CD4-positive, alpha-beta T cell treated with Interleukin-4 for 1 hour (primary cell): ENCODE measurements around the gene EMC10.
"Not testable (repeated sequence)": the region's sequence is repeated elsewhere in the genome, so short reads cannot be mapped to it uniquely, and the experiment has no call there.

ENCODE experiments used
- DNase-seq, 2 donors: peaks; one replicate each; pipeline ENCODE4 v3.0.0-alpha.2; 2020 to 2022

The EMC10 gene

GRCh38 chr19:50476224-50476906 lies at the start of gene EMC10, which contains the start of gene GARIN5A:
Gene EMC10, plus strand, starts transcription at chr19:50476507. Its CDS starts 38 bp downstream, at chr19:50476545.
Gene GARIN5A, minus strand, starts transcription at chr19:50476848. Its CDS starts 460 bp downstream, at chr19:50476388.
- DNase-seq = peak; percentile 97

GRCh38 chr19:50427318-50427925 lies 48.9 kb upstream of the EMC10 start:
- DNase-seq = no peak

DNA sequence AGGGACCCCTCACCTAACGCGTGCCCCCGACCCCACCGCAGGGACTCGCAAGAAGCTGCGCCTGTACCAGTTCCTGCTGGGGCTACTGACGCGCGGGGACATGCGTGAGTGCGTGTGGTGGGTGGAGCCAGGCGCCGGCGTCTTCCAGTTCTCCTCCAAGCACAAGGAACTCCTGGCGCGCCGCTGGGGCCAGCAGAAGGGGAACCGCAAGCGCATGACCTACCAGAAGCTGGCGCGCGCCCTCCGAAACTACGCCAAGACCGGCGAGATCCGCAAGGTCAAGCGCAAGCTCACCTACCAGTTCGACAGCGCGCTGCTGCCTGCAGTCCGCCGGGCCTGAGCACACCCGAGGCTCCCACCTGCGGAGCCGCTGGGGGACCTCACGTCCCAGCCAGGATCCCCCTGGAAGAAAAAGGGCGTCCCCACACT lies 48.3 kb upstream of the EMC10 start:
- DNase-seq = peak; percentile 47 to 86

GRCh38 chr19:50428772-50429463 lies 47.4 kb upstream of the EMC10 start:
- DNase-seq = peak in 1 of 2 donors; percentile 33

DNA sequence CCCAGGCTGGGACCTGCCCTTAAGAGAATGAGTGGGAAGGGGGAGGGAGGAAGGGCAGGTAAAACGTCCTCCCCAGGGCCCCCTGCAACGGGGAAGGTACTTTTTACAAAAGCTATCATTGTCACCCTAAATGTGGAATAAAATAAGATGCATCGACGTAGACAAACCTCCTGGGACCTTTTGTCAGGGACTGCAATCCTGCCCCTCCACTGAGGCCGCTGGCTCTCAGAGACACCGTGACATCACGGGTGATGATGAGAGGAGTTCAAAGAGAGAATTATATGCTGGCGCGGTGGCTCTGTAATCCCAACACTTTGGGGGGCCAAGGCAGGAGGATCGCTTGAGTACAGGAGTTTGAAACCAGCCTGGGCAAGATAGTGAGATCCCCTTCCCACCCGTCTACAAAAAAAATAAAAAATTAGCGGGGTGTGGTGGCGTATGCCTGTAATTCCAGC lies 45.4 kb upstream of the EMC10 start:
- DNase-seq = peak in 1 of 2 donors; percentile 62

- peak; percentile 88 to 91 for DNase-seq
Observed at GRCh38 chr19:50431343-50432220, 44.7 kb upstream of the EMC10 start.

GRCh38 chr19:50432221-50433028 lies 43.9 kb upstream of the EMC10 start, which contains the start of gene MYBPC2:
Gene MYBPC2, plus strand, starts transcription at chr19:50432892. Its CDS starts 62 bp downstream, at chr19:50432954.
- DNase-seq = no peak

DNA sequence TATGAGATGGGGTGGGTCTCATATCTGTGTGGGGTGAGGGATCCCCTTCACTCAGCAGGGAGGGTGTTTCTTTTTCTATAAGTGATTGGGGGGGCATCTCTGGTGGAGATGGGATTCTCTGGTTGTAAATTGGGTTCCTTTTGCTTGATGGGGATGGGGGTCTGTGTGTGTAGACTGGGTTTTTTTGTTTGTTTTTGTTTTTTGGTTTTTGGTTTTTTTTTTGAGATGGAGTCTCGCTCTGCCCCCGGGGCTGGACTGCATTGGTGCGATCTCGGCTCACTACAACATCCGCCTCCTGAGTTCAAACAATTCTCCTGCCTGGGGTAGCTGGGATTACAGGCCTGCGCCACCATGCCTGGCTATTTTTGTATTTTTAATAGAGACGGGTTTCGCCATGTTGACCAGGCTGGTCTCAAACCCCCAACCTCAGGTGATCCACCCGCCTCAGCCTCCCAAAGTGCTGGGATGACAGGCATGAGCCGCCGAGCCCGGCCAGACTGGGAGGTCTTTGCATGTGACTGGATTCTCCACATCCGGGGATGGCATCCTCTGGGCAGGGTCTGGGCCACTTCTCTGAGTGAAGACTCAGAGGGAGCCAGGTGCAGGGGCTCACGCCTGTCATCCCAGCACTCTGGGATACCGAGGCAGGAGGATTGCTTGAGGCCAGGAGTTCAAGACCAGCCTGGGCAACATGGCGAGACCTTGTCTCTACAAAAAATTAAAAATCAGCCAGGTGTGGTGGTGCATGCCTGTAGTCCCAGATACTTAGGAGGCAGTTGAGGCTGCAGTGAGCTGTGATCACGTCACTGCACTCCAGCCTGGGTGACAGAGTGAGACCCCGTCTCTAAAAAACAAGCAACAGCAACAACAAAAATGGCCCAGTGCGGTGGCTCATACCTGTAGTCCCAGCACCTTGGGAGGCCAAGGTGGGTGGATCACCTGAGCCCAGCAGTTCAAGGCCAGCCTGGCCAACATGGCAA lies 42.8 kb upstream of the EMC10 start:
- no peak for DNase-seq

- peak in 1 of 2 donors; percentile 41 for DNase-seq
Observed at GRCh38 chr19:50434525-50434924, 41.8 kb upstream of the EMC10 start.

DNA sequence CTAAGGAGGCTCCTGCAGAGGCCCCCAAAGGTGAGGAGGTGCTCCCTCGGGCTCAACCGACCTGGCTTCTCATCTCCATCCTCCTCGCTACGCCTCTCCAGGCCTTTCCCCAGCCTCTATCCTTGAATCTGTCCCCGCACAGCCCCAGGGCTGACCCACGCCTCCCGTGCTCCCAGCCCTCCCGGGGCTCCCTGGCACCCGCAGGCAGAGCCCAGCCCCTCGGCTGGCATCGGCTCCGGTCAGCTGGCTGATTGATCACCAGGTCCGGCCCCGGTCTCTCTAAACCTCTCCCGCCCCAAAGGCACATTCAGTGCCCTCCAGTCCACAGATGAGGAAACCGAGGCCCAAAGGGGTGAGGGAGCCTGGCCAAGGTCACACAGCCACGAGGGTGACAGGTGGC lies 41.1 kb upstream of the EMC10 start:
- no peak for DNase-seq

DNA sequence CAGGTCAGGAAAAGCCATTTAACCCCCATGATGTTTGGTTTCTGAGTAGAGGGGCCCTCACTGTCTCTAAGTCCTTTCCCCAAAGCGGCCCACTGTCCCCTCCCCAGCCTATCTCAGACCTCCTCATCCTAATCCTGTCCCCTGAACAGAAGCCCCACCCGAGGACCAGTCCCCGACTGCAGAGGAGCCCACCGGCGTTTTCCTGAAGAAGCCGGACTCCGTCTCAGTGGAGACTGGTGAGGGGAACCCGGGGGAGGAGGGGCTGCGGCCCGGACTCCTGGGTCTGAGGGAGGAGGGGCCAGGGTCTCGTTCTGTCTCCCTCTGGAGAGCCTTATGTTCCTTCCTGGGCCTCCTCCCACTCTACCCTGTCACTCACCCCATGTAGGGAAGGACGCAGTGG lies 40.7 kb upstream of the EMC10 start:
- no peak for DNase-seq

DNA sequence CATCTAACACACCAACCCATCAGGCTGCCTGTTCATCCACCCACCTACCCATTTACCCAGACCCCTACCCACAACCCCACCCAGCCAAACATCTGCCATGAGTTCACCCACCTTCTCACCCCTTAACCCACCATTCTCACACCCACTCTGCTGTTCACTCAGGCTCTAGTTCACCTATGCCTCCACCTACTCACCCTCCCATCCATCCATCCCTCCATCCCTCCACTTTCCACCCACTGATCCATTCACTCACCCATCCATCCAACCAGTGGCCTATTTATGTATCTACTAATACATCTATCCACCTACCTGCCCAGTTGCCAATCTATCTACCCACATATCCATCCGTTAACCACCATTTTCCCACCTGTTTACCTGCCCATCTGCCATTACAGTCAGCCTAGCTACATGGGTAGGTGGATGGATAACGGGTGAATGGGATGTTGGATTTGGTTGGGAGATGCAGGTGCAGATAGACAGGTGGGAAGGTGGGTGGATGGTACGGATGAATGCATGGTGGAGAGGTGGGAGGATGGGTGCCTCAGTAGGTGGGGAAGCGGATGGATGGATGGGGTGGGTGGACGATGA lies 38.4 kb upstream of the EMC10 start:
- no peak for DNase-seq

DNA sequence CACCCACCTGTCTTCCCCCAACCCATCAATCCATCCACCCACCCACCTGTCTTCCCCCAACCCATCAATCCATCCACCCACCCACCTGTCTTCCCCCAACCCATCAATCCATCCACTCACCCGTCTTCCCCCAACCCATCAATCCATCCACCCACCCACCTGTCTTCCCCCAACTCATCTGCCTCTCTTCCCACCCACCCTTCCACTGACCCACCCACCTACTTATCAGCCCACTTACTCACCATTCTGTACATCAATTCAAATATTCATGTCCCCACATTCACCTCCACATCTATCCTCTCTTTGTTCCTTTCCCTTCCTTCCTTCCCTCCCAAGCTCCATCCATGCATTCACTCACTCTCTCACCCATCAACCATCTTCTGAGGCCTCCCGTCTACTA lies 37.2 kb upstream of the EMC10 start:
- DNase-seq = not testable (repeated sequence)

DNA sequence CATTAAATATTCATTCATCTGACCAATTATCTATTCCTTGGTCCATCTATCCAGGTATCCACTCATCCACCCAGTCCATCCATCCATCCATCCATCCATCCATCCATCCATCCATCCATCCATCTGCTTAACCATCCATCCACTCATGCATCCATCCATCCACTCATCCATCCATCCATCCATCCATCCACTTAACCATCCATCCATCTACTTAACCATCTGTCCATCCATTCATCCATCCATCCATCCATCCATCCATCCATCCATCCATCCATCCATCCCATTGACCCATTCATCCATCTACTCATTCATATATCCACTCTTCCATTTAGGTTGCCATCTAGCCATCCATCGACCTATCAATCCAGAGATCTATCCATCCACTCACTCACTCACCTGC lies 32.2 kb upstream of the EMC10 start:
- DNase-seq = no peak

- DNase-seq = no peak
Observed at GRCh38 chr19:50447053-50447452, 29.3 kb upstream of the EMC10 start.

GRCh38 chr19:50447750-50448149 lies 28.6 kb upstream of the EMC10 start:
- DNase-seq = no peak

DNA sequence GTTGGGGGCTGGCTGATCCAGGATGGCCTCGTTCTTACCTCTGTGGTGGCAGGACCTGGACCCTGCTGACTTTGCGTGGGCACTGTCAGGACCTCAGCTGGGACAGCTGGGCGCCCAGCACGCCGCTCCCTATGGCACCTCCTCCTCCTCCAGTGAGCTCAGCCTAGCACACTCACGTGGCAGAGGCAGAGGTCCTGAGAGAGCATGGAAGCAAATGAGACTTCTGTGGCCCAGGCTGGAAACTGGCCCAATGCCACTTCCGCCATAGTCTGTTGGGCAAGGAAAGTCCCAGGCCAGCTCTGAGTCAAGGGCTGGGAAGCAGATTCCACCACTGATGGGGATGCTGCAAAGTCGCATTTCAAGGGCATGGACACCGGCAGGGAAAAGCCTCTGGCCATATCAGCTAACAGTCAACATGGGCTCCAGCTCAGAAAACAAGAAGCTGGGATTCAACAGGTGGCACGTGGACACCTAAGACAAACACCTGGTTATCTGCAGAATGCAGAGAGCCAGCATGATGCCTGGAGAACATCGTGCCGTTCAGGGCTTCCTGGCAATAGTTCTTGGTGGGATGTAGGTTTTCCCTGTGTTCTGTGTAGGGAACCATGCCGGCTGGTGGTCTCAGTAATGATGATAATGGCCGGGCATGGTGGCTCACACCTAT lies 26.9 kb upstream of the EMC10 start:
- DNase-seq = no peak

GRCh38 chr19:50450369-50451222 lies 25.7 kb upstream of the EMC10 start:
- no peak for DNase-seq

- no peak for DNase-seq
Observed at GRCh38 chr19:50451223-50451534, 25.1 kb upstream of the EMC10 start.
